SU-DHL-6 (cell line): ENCODE data around the gene TMCC3.

ENCODE experiments used
- EZH2phosphoT487 ChIP-seq: fragments of 200-600 bp; sonication (generic), shearing (Covaris generic); conservative IDR thresholded peaks from 2 replicates; pipeline ENCODE4 v1.6.1; 2018; ENCODE audit warnings: mild to moderate bottlenecking, antibody characterized with exemption, low read length, moderate library complexity, mixed read lengths
- TF ChIP-seq, protein P1 (sequence below): fragments of 200-600 bp; sonication (generic); IDR thresholded peaks from one replicate; pipeline ENCODE4 v1.5.1; 2017; ENCODE audit warnings: antibody characterized with exemption, mild to moderate bottlenecking, low read length, moderate library complexity; ENCODE audit not compliant: insufficient read depth, poor library complexity, severe bottlenecking

DNA sequence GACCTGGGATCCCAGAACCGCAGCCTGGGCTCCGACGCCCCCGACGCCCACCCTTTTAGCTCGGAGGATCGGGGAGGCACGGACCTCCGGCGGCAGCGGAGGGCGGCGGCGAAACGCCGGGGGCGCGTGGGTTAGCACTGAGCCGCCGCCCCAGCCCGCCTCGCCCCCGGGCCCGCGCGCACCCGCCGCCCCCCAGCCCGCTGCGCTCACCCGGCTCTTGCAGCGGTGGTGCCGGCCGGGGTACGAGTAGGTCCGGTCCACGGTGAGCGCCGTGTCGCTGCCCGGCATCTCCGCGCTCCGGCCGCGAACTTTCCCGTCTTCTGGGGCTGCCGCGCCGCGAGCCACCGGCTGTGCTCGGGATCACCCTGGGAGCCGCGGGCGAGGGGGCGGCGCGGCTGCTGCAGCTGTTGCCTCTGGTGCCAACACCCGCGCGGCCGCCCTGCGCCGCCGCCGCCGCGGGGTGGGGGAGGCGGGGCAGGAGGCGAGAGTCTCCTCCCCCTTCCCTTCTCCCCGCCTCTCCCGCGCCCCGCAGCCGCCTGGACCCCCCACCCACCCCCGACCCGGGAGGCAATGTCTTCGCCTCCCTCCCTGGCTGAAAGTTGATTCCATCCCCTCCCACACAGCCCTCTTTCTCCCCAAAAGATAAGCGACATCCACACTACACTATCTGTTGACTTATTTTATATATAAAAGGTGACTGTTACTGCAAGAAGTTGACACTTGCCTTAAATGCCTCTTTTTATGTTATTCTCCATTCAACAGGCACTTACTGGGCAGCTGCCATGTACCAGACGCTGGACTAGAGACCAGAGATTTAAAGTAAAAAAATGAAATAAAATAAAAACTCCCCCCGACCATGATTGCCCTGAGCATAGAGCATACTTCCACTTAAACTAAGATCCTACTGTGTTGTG is at the start of gene TMCC3:
- TF ChIP-seq, protein P1, sequence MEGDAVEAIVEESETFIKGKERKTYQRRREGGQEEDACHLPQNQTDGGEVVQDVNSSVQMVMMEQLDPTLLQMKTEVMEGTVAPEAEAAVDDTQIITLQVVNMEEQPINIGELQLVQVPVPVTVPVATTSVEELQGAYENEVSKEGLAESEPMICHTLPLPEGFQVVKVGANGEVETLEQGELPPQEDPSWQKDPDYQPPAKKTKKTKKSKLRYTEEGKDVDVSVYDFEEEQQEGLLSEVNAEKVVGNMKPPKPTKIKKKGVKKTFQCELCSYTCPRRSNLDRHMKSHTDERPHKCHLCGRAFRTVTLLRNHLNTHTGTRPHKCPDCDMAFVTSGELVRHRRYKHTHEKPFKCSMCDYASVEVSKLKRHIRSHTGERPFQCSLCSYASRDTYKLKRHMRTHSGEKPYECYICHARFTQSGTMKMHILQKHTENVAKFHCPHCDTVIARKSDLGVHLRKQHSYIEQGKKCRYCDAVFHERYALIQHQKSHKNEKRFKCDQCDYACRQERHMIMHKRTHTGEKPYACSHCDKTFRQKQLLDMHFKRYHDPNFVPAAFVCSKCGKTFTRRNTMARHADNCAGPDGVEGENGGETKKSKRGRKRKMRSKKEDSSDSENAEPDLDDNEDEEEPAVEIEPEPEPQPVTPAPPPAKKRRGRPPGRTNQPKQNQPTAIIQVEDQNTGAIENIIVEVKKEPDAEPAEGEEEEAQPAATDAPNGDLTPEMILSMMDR = no peak
- TF ChIP-seq EZH2phosphoT487 = no peak
